Keratinocyte (primary cell): ENCODE data around the gene PLD2.

Source experiments
- CTCF ChIP-seq, 3 experiments: IDR thresholded peaks in 1 of 3; conservative IDR thresholded peaks in 1 of 3; optimal IDR thresholded peaks in 1 of 3; 2 replicates in 2 of 3; 3 replicates in 1 of 3; pipeline versions ENCODE3 to v1.5.1; 2011; ENCODE audit warnings: low read length in 3 of 3, mild to moderate bottlenecking in 3 of 3, moderate library complexity in 2 of 3, control low read depth in 1 of 3, inconsistent platforms in 1 of 3; ENCODE audit not compliant: insufficient read depth in 2 of 3; ENCODE audit errors: extremely low read depth in 1 of 3
- EZH2 ChIP-seq: IDR thresholded peaks from one replicate; pipeline ENCODE4 v1.6.1; 2012; ENCODE audit warnings: inconsistent platforms, mild to moderate bottlenecking, low read length, moderate library complexity

- TF ChIP-seq CTCF (optimal IDR thresholded peaks at IDR 0.05 in 1 of 3, IDR thresholded peaks at IDR 0.05 in 1 of 3, conservative IDR thresholded peaks at IDR 0.05 in 1 of 3; ENCODE audit: extremely low read depth in 1 of 3, insufficient read depth in 2 of 3, low read length in 3 of 3) (no peak), EZH2 (no peak)
Observed at GRCh38 chr17:4862720-4863119, 55.8 kb downstream of the PLD2 start.
